Measurements from ENCODE around the gene FAM227B.
"Not testable (repeated sequence)": the region's sequence is repeated elsewhere in the genome, so short reads cannot be mapped to it uniquely, and the experiment has no call there.

FAM227B gene

DNA sequence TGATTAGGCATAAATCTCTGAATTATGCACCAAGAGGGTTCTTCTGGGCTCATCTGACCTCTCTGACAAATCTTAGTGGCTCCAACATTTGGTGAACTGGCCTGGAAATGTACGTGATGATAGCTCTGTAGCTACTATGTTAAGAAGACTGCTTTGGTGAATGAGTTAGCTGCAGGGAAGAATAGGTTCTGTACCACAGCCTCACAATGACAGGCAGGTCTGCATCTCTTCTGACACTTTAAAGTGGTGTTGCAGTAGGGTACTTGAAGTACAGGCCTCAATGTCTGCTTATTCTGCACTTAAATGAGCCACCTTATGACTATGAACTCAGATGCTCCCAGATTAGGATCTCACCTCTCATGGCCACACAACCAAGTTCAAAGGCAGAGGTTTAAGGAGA lies 190.6 kb downstream of the FAM227B start:
- DNase-seq: no peak

DNA sequence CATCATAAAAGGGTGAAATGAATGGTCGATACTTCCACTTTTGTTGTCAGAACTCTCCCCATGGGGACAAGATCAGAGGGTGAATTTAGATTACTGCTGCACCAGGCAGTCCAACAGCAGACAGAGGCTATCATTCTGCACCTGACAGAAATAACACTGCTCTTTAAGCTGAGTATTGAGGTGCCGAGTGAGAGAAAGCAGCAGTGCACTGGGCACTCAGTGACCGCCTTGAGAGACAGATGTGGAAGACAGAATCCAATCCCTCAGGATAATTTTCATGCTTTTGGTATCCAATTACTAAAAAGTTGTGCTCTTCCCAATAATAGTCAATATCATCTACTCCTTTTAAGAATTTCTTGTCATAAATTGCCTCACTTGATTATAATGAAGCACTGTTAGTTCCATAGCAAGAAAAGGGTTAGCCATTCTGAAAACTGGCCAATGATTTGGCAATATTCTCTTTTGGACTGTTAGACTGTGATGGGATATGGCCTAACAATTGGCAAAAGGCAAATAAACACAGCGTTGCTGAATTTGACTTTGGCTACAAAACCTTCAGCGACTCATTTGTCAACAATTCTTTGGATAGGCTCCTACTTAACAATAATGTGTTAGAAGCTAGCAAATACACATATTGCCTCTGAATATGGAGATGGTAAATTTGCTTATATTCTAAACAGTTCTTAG lies 192.1 kb downstream of the FAM227B start:
- DNase-seq: no peak

DNA sequence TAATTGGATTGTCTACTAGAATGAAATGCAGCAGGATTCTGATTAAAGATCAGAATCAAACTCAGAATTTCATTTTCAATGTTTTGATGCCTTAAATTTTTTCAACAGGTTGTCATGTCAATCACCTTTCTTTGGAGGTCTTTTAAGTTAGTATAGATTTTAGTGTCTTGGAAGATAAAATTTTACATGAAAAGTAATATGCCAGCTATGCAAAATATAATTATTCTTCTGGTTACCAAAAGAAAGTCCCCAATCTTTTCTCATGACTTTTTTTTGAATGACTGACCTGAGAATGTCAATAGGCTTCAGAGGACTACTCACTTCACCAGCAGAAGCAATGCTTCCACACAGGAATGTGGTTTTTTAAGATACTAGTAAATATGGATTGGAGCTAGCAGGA lies 193.2 kb downstream of the FAM227B start:
- DNase-seq: no peak

DNA sequence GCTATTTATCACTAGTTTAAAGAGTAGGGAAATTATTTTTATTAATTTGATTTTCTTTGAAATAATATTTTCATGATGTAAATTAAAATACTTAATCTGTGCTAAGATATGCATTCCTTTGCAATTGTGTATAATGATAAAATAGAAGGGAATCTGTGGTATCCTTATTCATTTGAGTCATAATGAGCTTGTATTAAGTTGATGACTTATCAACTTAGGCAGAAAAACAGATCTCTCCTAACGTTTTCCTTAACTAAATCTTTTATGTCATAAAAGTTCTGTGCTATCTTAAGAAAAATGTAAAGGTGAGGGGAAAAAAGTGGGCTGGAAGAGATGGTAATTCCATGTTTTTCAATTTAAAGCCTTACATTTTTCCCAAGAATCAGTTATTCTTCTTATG lies 195.7 kb downstream of the FAM227B start:
- DNase-seq: no peak

DNA sequence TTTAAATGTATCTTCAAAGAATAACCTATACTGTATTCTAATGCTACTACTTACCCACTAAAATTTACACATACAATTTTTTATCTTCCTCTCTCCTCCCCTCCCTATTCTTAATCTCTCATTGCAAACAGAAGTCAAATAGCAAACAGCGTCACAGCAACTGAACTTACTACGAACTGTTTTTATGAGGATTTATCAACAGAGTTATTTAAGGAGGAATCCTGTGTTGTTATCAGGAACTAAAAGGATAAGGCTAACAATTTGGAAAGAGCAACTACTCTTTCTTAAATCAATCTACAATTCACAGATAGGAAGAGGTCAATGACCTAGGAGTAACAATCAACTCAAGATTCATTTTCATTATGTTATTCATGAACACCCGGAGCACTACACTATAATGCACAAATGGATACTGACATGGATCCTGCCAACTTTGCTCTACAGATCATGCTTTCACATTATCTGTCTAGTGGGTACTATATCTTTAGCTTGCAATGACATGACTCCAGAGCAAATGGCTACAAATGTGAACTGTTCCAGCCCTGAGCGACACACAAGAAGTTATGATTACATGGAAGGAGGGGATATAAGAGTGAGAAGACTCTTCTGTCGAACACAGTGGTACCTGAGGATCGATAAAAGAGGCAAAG lies 196.6 kb downstream of the FAM227B start:
- no peak for DNase-seq

DNA sequence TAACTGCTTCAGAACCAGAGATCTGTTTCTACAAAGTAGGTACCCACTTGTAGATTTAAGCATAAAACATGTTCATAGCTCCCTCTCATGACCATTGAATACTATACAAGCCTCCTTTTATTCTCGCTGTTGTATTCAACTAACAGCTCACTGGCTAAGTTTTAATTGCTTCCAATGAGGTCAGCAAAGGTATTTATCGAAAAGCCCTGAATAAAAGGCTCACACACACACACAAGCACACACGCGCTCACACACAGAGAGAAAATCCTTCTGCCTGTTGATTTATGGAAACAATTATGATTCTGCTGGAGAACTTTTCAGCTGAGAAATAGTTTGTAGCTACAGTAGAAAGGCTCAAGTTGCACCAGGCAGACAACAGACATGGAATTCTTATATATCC lies 197.6 kb downstream of the FAM227B start, which contains the start of gene FGF7:
FGF7 (plus strand) TSS at position 222 of the 400 bp plus-strand sequence. CDS start 1,056 bp downstream, outside the sequence.
- no peak for DNase-seq

DNA sequence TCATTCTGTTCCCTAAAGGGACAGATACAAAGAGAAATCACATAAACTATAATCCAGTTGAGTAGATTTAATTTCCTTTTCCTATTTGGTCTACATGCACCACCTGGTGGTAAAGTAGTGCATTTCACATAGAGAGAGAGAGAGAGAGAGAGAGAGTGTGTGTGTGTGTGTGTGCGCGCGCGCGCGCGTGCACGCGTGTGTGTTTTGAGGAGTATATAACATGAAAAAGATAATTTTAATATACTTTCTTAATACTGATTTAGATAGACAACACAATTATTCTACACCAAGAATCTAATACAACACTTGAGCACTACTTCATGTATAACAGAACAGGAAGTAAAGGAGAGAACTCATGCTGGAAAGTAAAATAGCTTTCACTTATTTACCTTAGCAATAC lies 198.6 kb downstream of the FAM227B start:
- DNase-seq: no peak

DNA sequence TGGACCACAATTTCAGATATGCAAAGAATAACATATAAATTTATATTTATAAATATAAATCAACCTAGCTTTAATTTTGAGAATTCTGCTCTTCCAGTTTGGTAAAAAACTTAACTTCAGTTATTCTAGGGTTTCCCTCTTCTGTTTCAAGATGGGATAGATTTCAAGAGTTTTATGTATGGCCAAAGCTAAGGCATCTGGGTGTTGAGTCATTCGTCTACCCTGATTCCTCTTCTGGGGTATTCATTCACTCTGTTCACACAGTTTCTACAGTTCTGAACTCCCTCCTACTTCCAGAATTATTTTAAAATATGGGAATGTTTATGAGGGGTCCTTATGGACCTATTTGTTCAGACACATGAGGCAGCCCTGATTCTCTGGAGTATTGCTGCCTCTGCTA lies 201.8 kb downstream of the FAM227B start:
- no peak for DNase-seq

DNA sequence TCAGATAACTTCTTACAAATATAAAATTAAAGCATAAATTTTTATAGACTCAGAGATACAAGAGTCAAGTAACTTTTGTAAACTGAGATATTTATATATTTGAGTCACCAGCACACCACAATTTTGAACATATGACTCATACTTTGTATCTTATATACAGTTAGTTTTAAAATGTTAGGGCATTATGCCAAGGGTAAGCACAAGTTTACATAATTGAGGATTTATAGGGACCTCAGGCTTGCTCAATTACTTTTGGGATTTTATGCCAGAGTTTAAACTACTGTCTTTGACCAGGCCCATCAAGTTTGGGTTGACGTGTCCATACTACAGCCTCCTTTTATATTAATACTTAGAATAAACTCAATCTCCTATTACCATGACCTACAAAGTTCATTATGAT lies 205.0 kb downstream of the FAM227B start:
- DNase-seq: no peak

DNA sequence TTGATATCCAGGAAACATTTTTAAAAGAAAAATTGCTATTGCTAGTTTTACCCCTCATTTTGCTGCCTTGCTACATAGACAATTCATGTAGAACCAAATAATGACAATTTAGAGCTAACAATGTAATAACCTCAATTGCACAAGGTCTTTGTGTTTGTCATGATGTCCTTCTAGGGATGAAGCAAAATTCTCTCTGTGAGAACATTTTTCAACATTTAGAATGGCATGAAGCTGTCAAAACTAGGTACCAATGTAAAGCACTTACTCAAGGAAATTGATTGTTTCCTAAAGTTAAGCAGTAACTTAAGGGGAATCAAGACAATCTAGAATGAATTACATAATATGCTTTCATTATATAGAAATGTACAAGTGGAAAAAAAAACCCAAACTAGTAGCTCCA lies 205.5 kb downstream of the FAM227B start:
- DNase-seq: no peak

DNA sequence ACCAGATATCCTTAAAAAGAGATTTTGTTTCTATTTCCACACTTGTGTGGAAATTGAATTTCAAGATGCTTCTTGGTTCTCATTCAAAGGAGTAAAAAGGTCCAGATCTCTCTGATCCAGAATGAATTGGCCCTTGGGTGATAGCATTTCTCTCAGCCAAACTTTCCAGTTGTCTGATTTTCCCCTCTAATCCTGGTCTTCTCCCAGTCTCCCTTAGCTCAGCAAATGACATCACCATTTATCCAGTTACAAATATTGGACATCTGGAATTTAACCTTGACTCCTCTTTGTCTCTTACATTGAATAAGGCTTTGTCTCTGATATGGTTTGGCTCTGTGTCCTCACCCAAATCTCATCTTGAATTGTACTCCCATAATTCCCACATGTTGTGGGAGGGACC lies 207.8 kb downstream of the FAM227B start:
- no peak for DNase-seq

DNA sequence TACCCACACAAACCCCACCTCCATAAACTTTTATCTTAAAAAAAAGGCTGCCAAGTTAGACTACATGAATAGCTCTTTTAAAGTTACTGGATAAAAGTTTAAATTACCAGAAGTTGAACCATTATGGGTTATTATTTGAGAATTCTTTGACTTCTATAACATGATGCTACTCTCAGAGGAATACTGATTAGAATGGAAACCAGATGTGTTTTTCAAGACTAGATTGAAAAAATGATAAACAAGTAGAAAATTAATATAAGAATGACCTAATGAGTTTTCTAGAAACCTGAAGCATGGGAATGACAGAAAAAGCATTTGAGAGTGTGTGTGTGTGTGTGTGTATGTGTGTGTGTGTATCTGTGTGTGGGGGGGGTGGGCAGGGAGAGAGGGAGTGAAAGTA lies 210.0 kb downstream of the FAM227B start:
- DNase-seq: no peak

DNA sequence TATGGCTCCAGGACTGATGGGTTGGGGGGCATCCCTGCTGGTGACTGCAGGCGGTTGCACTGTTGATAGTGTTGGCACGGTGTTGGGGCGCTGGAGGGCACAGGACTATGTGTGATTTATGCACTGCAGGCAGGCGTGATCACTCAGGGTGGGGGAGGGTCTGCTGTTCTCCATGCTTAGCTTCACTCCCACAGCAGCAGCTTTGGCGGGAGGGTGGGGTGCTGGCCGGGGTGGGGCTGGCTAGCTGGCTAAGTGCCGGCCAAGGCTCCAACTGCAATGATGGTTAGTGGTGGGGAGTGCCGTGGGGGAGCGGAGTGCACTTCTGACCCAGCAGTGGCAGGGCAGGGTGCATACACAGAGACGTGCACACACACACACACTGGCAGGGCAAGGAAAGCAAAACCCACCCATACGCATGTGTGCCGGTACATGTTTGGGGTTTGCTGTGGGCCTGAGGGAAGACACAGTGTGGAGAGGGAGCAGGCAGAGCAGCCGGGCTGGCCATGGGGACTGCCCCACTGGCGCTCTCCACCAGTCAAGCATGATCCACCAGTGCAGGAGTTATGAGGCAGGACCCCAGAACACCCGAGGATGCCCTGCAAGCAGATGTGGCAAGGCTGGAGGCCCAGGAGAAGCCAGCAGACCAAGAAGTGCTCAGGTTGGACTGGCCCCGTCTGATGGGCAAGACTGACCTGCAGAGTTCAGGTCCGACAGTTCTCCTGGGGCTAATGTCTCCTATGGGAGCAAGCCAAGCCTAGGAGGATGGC lies 214.1 kb downstream of the FAM227B start:
- no peak for DNase-seq

DNA sequence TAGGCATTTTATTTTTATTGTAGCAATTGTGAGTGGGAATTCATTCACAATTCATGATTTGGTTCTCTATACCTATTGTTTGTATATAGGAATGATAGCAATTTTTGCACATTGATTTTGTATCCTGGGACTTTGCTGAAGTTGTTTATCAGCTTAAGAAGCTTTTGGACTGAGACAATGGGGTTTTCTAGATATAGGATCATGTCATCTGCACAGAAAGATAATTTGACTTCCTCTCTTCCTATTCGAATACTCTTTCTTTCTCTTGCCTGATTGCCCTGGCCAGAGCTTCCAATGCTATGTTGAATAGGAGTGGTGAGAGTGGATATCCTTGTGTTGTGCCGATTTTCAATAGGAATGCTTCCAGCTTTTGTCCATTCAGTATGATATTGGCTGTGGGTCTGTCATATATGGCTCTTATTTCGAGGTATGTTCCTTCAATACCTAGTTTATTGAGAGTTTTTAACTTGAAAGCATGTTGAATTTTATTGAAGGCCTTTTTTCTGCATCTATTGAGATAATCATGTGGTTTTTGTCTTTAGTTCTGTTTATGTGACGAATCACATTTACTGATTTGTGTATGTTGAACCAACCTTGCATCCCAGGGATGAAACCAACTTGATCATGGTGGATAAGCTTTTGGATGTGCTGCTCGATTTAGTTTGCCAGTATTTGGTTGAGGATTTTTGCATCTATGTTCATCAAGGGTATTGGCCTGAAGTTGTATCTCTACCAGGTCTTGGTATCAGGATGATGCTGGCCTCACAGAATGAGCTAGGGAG lies 217.9 kb downstream of the FAM227B start:
- DNase-seq: not testable (repeated sequence)

DNA sequence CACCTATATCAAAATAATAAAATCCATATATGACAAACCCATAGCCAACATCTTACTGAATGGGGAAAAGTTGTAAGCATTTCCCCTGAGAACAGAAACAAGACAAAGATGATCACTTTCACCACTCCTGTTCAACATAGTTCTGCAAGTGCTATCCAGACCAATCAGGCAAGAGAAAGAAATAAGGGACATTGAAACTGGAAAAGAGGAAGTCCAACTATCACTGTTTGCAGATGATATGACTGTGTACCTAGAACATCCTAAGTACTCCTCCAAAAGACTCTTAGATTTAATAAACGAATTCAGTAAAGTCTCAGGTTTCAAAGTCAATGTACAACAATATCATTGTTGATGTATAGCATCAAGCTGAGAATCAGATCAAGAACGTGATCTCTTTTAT lies 233.1 kb downstream of the FAM227B start:
- no peak for DNase-seq

DNA sequence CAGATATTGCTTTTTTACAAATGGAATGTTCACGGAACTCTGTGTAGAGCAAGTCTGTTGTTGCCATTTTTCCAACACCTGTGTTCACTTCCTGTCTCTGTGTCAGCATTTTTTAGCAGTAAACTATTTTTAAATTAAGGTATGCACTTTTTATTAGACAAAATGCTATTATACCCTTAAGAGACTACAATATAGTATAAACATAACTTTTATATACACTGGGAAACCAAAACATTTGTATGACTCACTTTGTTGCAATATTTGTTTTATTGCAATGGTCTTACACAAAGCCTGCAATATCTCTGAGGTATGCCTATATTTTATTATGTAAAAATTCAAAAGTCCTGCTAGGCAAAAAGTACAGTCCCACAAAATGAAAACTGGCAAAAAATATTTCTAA lies 237.4 kb downstream of the FAM227B start:
- no peak for DNase-seq

DNA sequence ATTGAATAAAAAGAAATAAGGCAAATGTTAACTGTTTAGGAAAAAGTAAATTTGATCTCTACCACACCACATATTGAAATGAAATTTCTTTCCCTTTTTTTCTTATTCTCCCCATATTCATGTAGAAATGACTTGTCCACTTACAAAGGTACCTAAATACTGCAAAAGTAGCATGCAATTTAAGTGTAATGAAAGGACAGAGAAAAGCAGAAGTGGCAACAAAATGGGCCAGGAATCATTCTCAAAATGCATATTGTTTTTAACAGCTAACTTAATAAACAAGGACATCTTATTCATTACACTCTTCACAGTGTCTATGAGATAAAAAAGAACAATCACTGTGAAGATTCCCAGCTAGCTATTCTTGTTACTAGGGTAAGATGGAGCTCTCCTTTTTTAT lies 238.2 kb downstream of the FAM227B start:
- no peak for DNase-seq

DNA sequence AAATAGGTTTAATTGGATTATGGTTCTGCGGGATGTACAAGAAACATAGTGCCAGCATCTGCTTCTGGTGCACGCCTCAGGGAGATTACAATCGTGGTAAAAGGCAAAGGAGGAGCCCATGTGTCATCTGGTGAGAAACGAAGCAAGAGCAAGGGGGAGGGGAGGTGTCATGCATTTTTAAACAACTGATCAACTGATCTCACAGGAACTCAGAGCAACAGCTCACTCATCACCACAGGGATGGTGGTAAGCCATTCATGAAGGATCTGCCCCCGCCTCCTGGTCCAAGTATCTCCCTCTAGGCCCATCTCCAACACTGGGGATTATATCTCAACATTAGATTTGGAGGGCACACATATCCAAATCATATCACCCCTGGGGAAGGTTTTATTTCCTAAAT lies 239.7 kb downstream of the FAM227B start:
- no peak for DNase-seq

DNA sequence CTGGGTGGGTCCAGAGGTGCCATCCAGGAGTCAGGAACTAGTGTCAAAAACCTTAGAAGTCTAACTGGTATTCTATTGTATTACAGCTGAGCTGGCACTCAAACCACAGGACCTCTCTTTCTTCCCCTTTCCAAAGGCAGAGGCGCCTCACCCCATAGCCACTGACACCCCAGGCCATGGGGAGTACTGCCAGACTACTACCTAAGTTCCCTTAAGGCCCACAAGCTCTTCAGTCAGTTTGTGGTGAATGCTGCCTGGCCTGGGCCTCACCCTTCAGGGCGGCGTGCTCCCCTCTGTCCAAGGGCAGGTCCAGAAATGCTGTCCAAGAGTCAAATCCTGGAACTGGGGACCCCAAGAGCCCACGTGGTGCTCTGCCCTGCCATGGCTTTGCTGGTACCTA lies 240.6 kb downstream of the FAM227B start:
- DNase-seq: no peak

DNA sequence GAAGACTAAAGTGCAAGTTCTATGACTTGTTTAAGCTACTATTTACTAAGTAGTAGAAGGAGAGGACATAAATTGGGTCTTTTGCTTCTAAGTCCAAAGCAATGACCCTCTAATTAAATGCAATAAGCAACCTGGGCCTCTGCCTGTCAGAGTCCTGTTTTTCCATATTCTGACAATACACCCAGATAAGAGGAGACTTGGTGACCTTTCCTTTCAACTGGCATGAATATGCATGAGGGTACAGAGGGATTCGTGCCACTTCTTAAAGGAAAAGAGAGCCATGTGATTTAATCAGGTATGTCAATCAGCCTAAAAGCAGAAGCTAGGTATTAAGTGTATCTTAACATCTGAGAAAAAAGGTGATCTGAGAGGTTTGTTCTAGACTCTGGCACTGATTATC lies 248.3 kb downstream of the FAM227B start:
- DNase-seq: no peak

DNA sequence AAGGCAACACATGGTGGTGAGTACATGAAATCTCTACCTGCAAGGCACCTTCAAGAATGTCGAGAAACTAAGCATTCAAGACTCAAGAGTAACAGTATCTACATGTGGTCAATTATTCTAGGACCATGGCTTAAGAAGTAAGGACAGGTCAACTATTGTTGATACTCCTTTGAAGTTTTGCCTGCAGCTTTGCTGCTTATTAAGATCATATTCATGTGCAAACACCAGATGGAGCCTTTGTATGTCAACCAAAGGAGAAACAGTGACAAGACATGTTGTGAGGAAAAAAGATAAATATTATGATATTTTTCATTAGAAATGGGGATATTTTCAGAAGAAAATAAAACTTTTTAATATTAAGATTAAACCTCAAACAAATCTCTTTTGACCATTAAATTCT lies 249.8 kb downstream of the FAM227B start:
- DNase-seq: no peak

DNA sequence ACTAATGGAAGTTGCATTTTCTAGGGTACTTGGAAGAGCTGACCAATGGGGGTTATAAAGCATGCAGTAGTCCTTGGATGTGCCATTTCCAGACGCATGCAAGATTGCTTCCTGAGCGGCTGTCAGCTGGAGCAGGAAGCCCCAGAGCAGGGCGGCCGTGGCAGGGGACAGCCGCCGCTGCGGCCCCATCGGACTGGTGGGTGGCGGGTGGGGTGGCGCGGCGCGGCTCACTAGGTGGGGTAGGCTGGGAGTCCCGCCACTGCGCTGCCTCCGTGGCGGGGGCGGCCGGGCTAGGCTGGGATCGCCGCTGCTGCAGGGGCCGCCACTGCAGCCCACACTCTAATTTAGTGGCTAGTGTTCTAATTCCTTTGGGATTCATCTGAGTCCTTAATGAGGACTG lies 254.1 kb downstream of the FAM227B start:
- DNase-seq: no peak

DNA sequence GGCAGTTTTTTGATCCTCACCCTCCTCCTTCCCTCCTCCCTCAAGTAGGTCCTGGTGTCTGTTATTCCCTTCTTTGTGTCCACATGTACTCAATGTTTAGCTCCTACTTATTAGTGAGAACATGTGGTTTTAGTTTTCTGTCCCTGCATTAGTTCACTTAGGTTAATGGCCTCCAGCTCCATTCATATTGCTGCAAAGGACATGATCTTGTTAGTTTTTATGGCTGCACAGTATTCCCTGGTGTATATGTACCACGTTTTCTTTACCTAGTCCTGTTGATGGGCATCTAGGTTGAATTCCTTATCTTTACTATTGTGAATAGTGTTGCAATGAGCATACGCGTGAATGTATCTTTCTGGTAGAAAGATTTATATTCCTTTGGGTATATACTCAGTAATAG lies 259.2 kb downstream of the FAM227B start:
- DNase-seq: no peak

All from activated CD8-positive, alpha-beta memory T cell treated with anti-CD3 and anti-CD28 coated beads, Interleukin-2, amount 50 U/mL, for 4 hours (primary cell).